ENCODE data around the gene MAFB.

Gene MAFB

DNA sequence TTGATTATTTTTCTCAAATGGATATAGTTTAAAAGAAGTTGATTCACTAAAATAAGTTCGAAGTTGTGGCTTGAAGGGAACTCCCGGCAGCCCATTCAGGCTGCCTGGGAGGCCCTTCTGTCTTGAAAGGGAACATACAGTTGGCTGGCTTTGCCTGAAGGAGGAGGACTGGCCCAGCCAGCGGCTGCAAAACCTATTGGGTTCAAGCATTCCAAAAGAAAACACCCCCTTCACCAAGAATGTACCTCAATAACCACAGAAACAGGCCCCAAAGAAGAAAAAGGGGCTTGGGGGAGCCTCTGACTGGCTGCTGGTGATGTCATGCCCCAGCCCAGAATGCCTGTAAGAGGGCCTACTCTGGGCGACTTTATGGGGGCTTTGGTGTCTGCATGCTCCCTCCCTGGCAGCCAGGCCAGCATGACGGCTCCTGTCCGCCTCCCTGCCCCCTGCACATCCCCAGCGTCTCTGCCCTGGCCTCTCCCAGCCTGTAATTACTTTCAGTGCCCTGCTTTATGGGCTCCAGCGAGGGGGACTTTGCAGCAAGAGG lies 36.5 kb downstream of the MAFB start:
- DNase-seq: no peak

DNA sequence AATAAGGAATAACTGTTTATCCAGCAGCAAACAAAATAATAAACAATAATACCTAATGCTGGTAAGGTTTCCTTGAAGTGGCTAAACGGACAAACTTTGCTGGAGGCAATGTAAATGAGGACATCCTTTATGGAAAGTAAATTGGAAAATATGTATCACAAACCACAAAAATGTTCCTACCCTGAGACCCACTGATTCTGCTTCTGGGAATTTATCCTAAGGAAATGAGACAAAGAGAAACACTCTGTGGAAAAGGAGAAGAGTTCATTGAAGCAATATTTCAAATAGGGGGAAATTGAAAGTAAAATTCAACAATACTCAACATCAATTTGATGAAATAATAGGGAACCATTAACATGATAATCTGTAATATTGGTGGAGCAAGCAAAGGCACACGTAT lies 37.9 kb downstream of the MAFB start:
- no peak for DNase-seq

DNA sequence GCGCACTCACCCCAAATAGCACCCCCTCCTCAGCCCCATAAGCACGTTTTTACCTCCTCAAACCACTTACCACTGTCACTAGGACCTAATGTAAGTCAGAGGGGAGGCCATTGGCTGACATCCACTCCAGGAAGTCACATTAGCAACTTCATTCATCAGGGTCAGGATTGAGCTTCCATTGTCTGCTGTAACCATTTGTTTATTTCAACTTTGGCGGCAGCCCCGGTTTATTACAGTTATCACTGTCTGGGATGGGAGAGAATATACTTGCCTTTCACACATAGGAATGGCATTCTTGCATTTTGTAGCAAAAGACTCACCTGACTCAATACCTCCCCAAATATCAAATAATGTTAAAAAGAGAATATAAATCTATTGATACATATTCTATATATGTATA lies 38.3 kb downstream of the MAFB start:
- no peak for DNase-seq

DNA sequence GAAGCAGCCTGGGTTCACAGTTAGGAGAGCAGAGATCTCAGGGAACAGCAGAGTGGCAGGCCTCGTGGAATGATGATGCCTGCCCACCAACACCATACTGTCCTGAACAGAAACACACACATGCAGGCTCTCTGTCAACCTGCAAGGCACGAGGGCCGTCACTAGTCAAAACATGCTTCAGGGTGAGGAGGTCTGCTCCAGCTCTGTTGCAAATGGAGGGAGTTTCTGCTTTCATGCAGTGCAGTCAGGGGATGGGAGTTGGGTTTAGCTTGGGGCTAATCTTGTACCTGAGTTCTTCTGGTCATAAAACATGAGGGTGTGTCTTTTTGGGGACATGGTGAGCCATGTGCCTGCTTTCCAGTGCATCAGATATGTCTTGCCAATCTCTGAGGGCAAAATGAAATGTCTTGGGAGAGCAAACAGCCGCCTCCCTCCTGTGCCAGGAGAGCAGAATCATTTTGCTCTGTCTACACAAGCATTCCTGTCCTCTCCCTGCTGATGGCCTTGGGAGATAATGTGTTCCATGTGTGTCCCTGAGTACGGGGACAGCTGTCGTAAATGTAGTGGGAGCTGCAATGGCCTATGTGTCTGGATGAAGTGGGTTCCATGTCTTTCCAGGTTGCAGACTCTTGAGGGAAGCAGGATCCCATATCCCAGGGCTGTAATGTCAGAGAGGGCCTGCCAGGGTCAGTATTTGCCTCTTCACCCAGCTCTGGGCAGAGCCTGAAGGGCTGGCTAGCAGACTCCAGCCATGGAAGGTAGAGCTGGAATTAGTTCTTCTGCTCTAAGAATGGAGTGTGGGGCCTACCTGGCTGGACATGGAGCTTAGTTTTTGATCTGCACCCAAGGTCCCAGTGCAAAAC lies 40.6 kb downstream of the MAFB start:
- DNase-seq: no peak

DNA sequence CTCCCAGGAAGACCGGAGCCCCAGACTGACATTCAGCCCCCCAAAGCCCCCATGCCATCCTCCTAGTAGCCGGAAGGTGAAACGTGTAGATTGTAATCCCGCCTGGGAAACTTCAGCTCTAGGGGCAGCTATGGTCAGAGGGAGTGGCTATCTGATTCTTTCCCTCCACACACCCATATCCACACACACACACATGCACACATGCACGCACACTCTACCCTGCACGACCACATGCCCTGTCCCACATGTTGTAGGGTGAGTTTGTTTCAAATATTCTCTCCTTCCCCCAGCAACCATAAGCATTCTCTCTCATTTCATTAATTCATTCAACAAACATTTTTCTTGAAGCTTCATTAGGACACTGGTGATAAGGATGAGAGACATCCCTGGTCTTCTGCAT lies 42.2 kb downstream of the MAFB start:
- DNase-seq: no peak

DNA sequence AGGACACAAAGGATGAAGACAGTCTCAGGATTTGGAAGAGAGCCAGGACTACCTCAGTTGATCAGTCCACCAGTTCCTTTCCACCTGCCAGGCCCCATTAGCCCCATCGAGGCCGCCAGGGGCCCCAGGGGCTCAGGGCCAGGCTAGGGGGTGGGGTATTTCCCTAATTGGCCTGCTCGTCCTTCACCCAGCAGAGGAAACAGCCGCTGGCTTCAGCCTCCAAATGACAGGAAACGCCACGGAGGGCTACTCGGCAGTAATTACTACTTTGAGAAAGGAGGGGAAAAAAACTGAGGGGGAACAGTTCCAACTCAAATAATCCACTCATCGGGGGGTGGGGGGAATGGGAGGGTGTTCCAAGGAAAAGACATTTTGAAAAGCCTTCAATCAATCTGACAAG lies 42.7 kb downstream of the MAFB start:
- no peak for DNase-seq

DNA sequence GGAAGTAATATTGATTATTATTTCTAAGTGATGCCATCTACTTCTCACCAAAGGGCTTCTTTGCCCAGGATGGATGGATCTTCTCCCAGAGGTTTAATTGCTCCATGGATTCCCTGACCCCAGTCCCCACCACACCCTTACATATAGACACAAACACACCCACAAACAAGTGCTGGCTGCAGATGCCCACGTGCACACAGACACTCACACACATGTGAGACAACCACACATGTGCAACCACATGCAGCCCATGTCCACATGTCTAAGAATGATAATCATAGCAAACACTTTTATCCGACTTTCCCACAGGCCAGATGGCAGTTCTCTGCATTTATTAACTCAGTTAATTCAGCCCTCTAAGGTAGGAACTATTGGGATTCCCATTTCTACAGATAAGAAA lies 44.2 kb downstream of the MAFB start:
- DNase-seq: no peak

DNA sequence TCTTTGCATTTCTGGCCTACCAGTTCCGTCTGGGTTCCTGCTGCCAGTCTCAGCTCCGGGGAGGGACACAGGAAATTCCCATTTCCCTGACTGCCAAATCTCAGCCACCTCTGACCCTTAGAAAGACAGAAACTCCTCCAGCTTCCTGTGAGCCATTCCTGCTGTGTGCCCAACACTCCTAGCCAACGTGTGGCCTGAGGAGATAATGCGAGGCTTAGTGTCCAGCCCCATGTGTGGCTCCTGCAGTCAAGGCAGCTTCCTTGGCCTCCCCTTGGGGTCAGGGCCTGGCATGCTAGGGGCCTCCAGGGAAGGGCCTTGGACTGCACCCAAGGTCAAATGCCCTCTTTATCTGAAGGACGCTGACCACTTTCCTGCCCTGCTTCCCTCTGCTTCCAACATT lies 45.1 kb downstream of the MAFB start:
- no peak for DNase-seq

DNA sequence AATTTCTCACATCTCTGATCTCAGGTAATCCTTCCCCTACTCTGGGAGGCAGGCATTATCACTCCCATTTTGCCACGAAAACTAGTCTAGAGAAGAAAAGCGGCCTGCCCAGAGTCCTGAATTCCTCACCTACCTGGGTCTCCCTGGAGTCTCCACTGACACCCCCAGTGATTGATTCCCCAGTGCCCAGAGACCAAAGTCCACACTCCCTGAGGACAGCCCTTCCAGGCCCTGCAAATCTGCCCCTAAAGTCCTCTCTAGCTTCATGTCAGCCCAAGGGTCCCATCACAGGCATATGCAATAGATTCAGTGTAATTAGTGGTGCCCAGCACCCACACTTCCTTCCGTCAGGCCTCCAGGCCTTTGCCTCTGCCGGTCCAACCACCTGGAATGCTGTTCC lies 47.2 kb downstream of the MAFB start:
- no peak for DNase-seq

DNA sequence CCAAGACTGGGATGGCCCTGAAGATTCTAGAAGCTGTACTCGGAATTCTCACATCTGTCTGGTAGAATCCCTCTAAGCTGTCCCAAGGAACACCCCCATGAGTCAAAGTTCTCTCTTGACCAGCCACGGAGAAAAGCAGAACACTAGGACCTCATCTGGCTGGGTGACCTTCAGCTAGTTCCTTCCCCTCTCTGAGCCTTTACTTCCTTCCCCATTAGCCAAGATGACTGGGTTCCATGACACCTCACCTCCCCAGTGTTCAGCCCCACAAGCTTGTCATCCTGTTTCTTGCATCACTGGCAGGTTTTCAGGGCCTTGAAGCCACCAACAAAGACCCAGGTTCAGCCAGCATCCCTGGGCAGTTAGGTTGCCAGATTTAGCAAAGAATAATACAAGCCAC lies 47.8 kb downstream of the MAFB start:
- DNase-seq: no peak

DNA sequence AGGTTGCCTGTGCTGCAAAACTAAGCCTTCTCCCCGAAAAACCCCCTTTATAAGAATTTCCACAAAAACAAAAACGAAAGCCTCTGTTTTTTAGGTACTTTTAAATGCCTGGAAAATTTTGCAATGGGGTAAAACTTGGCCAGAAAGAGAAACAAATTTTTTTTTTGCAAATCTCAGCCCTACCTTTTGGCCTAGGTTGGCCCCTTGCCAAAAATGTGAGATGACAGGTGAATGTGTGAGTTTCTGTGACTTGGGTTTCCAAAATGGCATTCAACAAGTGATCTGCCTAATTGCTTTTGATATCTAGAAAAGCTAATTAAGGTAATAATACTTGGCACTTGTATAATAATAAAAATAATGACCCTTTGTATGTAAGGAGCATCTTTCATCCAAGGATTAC lies 48.4 kb downstream of the MAFB start:
- DNase-seq: no peak

DNA sequence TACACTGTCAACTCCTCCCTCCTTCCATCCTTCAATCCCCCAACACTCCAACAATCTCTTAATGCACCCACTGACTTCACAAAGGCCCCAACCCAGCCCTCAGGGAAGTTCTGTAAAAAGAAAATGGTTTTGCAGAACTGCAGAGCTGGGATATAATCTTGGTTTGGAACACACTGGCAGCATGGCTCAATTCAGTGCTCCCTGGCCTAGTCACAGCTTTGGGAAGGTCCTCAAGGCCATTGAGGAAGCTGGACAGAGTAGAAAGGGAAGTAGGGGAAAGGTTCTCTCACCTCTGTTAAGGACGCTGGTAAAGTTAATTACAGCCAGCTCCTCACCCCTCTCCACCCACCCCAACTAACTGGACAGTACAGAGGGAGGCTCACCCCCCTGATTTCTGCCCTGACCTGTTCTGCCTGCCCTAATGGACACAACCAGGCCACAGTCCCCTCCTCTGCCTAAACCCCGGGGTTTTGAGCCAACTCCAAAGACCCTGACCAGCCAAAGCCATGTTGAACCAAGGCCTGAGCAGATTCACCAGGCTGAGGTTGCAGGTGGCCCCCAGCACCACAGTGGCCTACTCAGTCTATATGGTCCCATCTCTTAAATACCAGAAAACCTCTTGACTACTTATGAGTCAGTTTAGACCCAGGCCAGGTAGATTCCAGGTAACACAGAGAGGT lies 49.2 kb downstream of the MAFB start:
- DNase-seq: no peak

DNA sequence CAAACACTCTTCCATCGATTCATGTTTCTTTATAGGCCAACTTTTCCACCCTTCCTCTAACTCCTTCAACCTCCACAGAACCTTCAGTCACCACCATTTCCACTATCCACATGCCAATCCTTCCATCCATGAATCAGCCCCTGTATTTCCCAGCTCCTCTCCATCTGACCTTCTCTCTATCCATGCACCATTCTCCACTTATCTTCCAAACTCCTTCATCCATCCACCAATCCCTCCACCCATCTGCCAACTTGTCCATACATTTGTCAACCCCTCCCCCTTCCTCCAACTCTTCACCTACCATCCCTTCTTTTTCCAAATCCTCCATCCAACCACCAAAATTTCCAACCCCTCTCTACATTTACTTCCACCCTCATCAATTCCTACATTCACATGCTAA lies 49.9 kb downstream of the MAFB start:
- DNase-seq: no peak

DNA sequence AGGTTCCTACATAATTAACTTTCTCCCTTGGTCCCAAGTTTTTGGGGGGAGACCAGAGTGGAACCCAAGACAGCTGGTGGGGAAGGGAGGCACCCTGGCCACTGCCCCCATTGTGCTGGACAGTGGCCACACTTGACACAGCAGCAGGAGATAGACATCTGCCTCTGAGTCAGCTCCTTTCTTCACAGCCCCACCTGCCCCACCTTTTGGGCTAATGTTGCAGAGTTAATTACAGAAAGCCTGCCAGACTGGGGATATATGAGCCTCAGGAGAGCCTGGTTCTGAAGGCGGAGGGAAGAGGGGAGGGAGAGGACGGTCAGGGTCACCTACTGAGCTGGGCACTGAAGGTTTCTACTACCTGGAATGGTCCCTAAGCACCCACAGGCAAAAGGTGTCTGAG lies 50.6 kb downstream of the MAFB start:
- no peak for DNase-seq

DNA sequence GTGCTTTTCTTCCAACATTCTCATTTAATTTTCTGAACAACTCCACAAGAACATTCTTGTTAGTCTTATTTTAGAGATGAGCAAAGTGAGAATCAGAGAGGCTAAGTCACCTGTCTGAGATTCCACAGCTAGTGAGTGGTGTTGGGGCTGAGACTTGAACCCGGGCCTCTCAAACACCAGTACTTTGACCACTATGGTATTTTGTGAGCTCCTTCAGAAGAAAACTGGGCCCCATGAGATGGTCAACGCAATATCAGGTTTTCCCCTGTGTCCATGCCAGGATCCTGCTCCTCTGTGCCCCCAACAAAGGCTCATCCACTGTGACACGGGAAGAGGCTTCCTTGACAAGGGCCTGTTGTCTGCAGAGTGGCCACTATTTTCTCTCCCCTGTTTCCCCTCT lies 51.9 kb downstream of the MAFB start:
- DNase-seq: no peak

DNA sequence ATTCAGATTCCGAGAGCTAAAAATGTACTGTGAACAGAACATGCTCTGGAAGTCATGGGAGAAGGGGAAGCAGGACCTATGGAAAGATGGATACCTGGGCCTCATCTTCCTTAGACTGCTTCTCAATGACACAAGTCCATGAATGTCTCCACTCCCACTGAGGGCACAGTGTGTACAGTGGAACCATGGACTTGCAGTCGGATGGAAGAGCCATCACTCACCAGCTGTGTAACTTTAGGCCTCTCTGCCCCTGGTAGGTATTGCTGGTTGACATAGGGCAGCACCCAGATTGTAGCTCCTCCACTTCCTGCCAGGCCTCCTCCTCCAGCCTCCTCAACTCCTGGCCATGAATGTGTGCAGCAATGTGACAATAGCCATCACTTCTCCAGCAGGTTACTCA lies 52.5 kb downstream of the MAFB start:
- no peak for DNase-seq

DNA sequence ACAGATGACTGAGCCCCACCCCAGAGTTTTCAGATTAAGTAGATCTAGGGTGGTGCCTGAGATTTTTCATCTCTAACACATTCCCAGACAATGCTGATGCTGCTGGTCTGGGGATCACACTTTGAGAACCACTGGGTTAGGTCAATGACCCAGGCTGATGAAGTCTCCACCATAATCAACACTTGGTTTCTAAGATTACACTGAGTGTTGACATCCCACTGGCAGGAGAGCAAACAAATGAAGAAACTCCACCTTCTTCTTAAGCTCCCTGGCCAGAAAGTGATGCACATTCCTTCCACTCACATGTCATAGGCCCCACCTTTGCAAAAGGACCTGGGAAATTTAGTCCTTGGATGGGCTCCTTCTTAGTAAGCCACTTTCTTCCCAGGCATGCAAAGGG lies 53.1 kb downstream of the MAFB start:
- DNase-seq: no peak

All from activated effector memory CD4-positive, alpha-beta T cell treated with anti-CD3 and anti-CD28 coated beads, Interleukin-2, amount 50 U/mL, for 16 hours (primary cell).